ENCODE measurements around the gene TYW3. TPM values are rescaled to one million over a fixed set of nuclear protein-coding genes. Genes with fewer than 3 reads are reported as not detected.
"Not testable (repeated sequence)": the region's sequence is repeated elsewhere in the genome, so short reads cannot be mapped to it uniquely, and the experiment has no call there.

The TYW3 gene
- total RNA-seq, 1 donor from 2014 or later = 32.6 TPM

GRCh38 chr1:74733604-74734484 lies 892 bp downstream of the TYW3 start:
- peaks cover 29% of the 10 kb centered on the region for H3K36me3 Mint-ChIP-seq (ENCODE audit: low read depth)
- no peaks in the 10 kb centered on the region for H3K27me3 Mint-ChIP-seq (ENCODE audit: low read depth)
- H3K4me3 Mint-ChIP-seq (ENCODE audit: low read depth) = peak overlapping the region; percentile 89
- H3K9me3 Mint-ChIP-seq = no peaks in the 10 kb centered on the region
- peak; percentile 24 for DNase-seq (ENCODE audit: low spot score)
- intact Hi-C loops (cut with micrococcal nuclease) = loop anchor here (1.0 to 5.0 kb wide), 5 partner anchors 11 to 1053 kb away; partner anchors contain the start of genes FPGT, LRRIQ3 and RABGGTB
- H3K4me1 Mint-ChIP-seq (ENCODE audit: low read depth) = peaks cover 35% of the 10 kb centered on the region
- peak overlapping the region; percentile 96 for H3K27ac Mint-ChIP-seq

GRCh38 chr1:74737333-74737732 lies 4.4 kb downstream of the TYW3 start:
- Mint-ChIP-seq H3K27me3 (ENCODE audit: low read depth) (no peaks in the 10 kb centered on the region), H3K4me3 (ENCODE audit: low read depth) (no peak overlapping the region), H3K27ac (no peak overlapping the region), H3K36me3 (ENCODE audit: low read depth) (peaks cover 57% of the 10 kb centered on the region), H3K4me1 (ENCODE audit: low read depth) (peaks cover 16% of the 10 kb centered on the region), H3K9me3 (peaks cover 7% of the 10 kb centered on the region)
- no peak for DNase-seq (ENCODE audit: low spot score)
- intact Hi-C loops (cut with micrococcal nuclease) = no loop called here

GRCh38 chr1:74740307-74740980 lies 7.5 kb downstream of the TYW3 start:
- Mint-ChIP-seq H3K36me3 (ENCODE audit: low read depth) (peaks cover 80% of the 10 kb centered on the region), H3K9me3 (peaks cover 18% of the 10 kb centered on the region)
- H3K4me3 Mint-ChIP-seq (ENCODE audit: low read depth); H3K27me3 Mint-ChIP-seq (ENCODE audit: low read depth); H3K4me1 Mint-ChIP-seq (ENCODE audit: low read depth); DNase-seq (ENCODE audit: low spot score); H3K27ac Mint-ChIP-seq; intact Hi-C loops (cut with micrococcal nuclease): not testable (repeated sequence)

- DNase-seq (ENCODE audit: low spot score); H3K4me1 Mint-ChIP-seq (ENCODE audit: low read depth); H3K27me3 Mint-ChIP-seq (ENCODE audit: low read depth); H3K4me3 Mint-ChIP-seq (ENCODE audit: low read depth); H3K27ac Mint-ChIP-seq: not testable (repeated sequence)
- Mint-ChIP-seq H3K36me3 (ENCODE audit: low read depth) (peaks cover 84% of the 10 kb centered on the region), H3K9me3 (peaks cover 11% of the 10 kb centered on the region)
- intact Hi-C loops (cut with micrococcal nuclease) = loop anchor here (1.0 kb wide), 1 partner anchor 12 kb away; the partner anchor contains the start of genes CRYZ and TYW3
Observed at GRCh38 chr1:74745247-74745646, 12.3 kb downstream of the TYW3 start.

- DNase-seq (ENCODE audit: low spot score) = no peak
- intact Hi-C loops (cut with micrococcal nuclease) = no loop called here
- no peaks in the 10 kb centered on the region for H3K27me3 Mint-ChIP-seq (ENCODE audit: low read depth)
- peaks cover 8% of the 10 kb centered on the region for H3K9me3 Mint-ChIP-seq
- no peaks in the 10 kb centered on the region for H3K4me1 Mint-ChIP-seq (ENCODE audit: low read depth)
- H3K27ac Mint-ChIP-seq = no peak overlapping the region
- H3K4me3 Mint-ChIP-seq (ENCODE audit: low read depth) = no peak overlapping the region
- H3K36me3 Mint-ChIP-seq (ENCODE audit: low read depth) = peaks cover 72% of the 10 kb centered on the region
Observed at GRCh38 chr1:74748960-74749359, 16.0 kb downstream of the TYW3 start.

- no peak overlapping the region for H3K4me3 Mint-ChIP-seq (ENCODE audit: low read depth)
- intact Hi-C loops (cut with micrococcal nuclease) = no loop called here
- H3K27me3 Mint-ChIP-seq (ENCODE audit: low read depth) = no peaks in the 10 kb centered on the region
- peaks cover 79% of the 10 kb centered on the region for H3K36me3 Mint-ChIP-seq (ENCODE audit: low read depth)
- no peak for DNase-seq (ENCODE audit: low spot score)
- no peak overlapping the region for H3K27ac Mint-ChIP-seq
- peaks cover 19% of the 10 kb centered on the region for H3K9me3 Mint-ChIP-seq
- H3K4me1 Mint-ChIP-seq (ENCODE audit: low read depth) = no peaks in the 10 kb centered on the region
Observed at GRCh38 chr1:74753104-74753503, 20.2 kb downstream of the TYW3 start.

- H3K4me3 Mint-ChIP-seq (ENCODE audit: low read depth) = no peak overlapping the region
- H3K36me3 Mint-ChIP-seq (ENCODE audit: low read depth) = peaks cover 86% of the 10 kb centered on the region
- no peak for DNase-seq (ENCODE audit: low spot score)
- no peak overlapping the region for H3K27ac Mint-ChIP-seq
- no peaks in the 10 kb centered on the region for H3K4me1 Mint-ChIP-seq (ENCODE audit: low read depth)
- intact Hi-C loops (cut with micrococcal nuclease) = no loop called here
- H3K9me3 Mint-ChIP-seq = peaks cover 20% of the 10 kb centered on the region
- H3K27me3 Mint-ChIP-seq (ENCODE audit: low read depth) = no peaks in the 10 kb centered on the region
Observed at GRCh38 chr1:74755475-74755874, 22.5 kb downstream of the TYW3 start.

GRCh38 chr1:74756650-74757049 lies 23.7 kb downstream of the TYW3 start:
- Mint-ChIP-seq H3K9me3 (peaks cover 20% of the 10 kb centered on the region), H3K36me3 (ENCODE audit: low read depth) (peaks cover 89% of the 10 kb centered on the region)
- intact Hi-C loops (cut with micrococcal nuclease); H3K27ac Mint-ChIP-seq; DNase-seq (ENCODE audit: low spot score); H3K4me1 Mint-ChIP-seq (ENCODE audit: low read depth); H3K4me3 Mint-ChIP-seq (ENCODE audit: low read depth); H3K27me3 Mint-ChIP-seq (ENCODE audit: low read depth): not testable (repeated sequence)

- peaks cover 10% of the 10 kb centered on the region for H3K4me1 Mint-ChIP-seq (ENCODE audit: low read depth)
- H3K27ac Mint-ChIP-seq = peak overlapping the region; percentile 40
- H3K9me3 Mint-ChIP-seq = no peaks in the 10 kb centered on the region
- DNase-seq (ENCODE audit: low spot score) = no peak
- no peaks in the 10 kb centered on the region for H3K27me3 Mint-ChIP-seq (ENCODE audit: low read depth)
- no peak overlapping the region for H3K4me3 Mint-ChIP-seq (ENCODE audit: low read depth)
- intact Hi-C loops (cut with micrococcal nuclease) = loop anchor here (2.0 kb wide), 1 partner anchor 31 kb away; the partner anchor contains the start of genes CRYZ and TYW3
- H3K36me3 Mint-ChIP-seq (ENCODE audit: low read depth) = peaks cover 52% of the 10 kb centered on the region
Observed at GRCh38 chr1:74763807-74764206, 30.9 kb downstream of the TYW3 start.

- intact Hi-C loops (cut with micrococcal nuclease) = no loop called here
- DNase-seq (ENCODE audit: low spot score) = no peak
- Mint-ChIP-seq H3K27me3 (ENCODE audit: low read depth) (no peaks in the 10 kb centered on the region), H3K27ac (no peak overlapping the region), H3K9me3 (no peaks in the 10 kb centered on the region), H3K4me1 (ENCODE audit: low read depth) (peaks cover 10% of the 10 kb centered on the region), H3K36me3 (ENCODE audit: low read depth) (peaks cover 28% of the 10 kb centered on the region), H3K4me3 (ENCODE audit: low read depth) (no peak overlapping the region)
Observed at GRCh38 chr1:74766579-74766978, 33.6 kb downstream of the TYW3 start.

GRCh38 chr1:74767490-74767889 lies 34.5 kb downstream of the TYW3 start:
- H3K4me3 Mint-ChIP-seq (ENCODE audit: low read depth) = no peak overlapping the region
- peaks cover 21% of the 10 kb centered on the region for H3K36me3 Mint-ChIP-seq (ENCODE audit: low read depth)
- DNase-seq (ENCODE audit: low spot score) = no peak
- H3K4me1 Mint-ChIP-seq (ENCODE audit: low read depth) = peaks cover 9% of the 10 kb centered on the region
- no peaks in the 10 kb centered on the region for H3K9me3 Mint-ChIP-seq
- H3K27me3 Mint-ChIP-seq (ENCODE audit: low read depth) = peaks cover 2% of the 10 kb centered on the region
- intact Hi-C loops (cut with micrococcal nuclease) = no loop called here
- no peak overlapping the region for H3K27ac Mint-ChIP-seq

GRCh38 chr1:74771913-74772515 lies 39.1 kb downstream of the TYW3 start:
- no peaks in the 10 kb centered on the region for H3K36me3 Mint-ChIP-seq (ENCODE audit: low read depth)
- H3K4me1 Mint-ChIP-seq (ENCODE audit: low read depth) = no peaks in the 10 kb centered on the region
- peaks cover 2% of the 10 kb centered on the region for H3K27me3 Mint-ChIP-seq (ENCODE audit: low read depth)
- H3K27ac Mint-ChIP-seq = no peak overlapping the region
- intact Hi-C loops (cut with micrococcal nuclease) = loop anchor here (10.0 kb wide), 1 partner anchor 363 kb away; the partner anchor contains the start of gene LHX8
- no peak for DNase-seq (ENCODE audit: low spot score)
- no peak overlapping the region for H3K4me3 Mint-ChIP-seq (ENCODE audit: low read depth)
- no peaks in the 10 kb centered on the region for H3K9me3 Mint-ChIP-seq

Measured in activated T-helper 2 cell treated with anti-CD3 and anti-CD28 coated beads, Interferon-gamma antibody, Interleukin-2, Interleukin-4, amounts not matched to agents 10 μg/mL and 5 μg/mL and 100 μg/mL, durations not matched to agents 14 hours and 24 hours and 36 hours (primary cell).